ENCODE results near the gene CSKMT.

DNA sequence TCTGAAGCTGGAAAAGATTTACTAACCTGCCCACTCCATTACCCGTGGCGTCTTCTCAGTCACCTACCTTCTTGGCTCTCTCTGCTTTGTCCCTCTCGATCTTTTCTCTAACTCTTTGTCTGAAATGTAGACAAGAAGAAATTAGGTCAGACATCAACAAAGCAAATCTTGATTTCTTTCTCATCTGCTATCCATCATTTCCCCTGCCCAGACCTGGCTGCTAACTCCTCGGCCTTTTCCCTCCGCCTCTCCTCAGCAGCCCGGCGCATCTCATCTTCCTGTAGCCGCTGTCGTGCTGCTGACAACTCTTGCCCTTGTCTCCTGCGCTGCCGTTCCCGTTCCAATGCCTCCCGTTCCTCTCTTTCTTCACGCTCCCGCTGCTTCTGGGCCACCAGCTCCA lies 12.6 kb downstream of the CSKMT start:
- TF ChIP-seq CTCF (IDR thresholded peaks at IDR 0.05) = no peak
- no peak for TF ChIP-seq EZH2 (IDR thresholded peaks at IDR 0.05; ENCODE audit: borderline replicate concordance, insufficient read depth, low read depth, low read length, poor library complexity, severe bottlenecking)
